Nephron (organoid): ENCODE measurements around the gene CPEB4.

Experiments used
- H3K27ac Mint-ChIP-seq, 3 experiments: 2 replicates each; pipeline ENCODE4 v1.8.0; 2020; ENCODE audit warnings: mixed read lengths in 3 of 3, mild to moderate bottlenecking in 2 of 3, moderate library complexity in 1 of 3
- H3K27me3 Mint-ChIP-seq: 2 replicates; pipeline ENCODE4 v1.8.0; 2021; ENCODE audit warnings: low read depth, mild to moderate bottlenecking, moderate library complexity, mixed read lengths
- H3K36me3 Mint-ChIP-seq: 2 replicates; pipeline ENCODE4 v1.8.0; 2020; ENCODE audit warnings: low read depth, mixed read lengths
- H3K4me1 Mint-ChIP-seq: 2 replicates; pipeline ENCODE4 v1.8.0; 2020; ENCODE audit warnings: mixed read lengths
- H3K4me3 Mint-ChIP-seq, 3 experiments: 2 replicates each; pipeline ENCODE4 v1.8.0; 2020; ENCODE audit warnings: mild to moderate bottlenecking in 3 of 3, mixed read lengths in 3 of 3, moderate library complexity in 2 of 3
- H3K9me3 Mint-ChIP-seq: 2 replicates; pipeline ENCODE4 v1.8.0; 2020; ENCODE audit warnings: mixed read lengths
- CTCF ChIP-seq, 3 experiments: fragments of 200-600 bp; sonication (generic); IDR thresholded peaks; one replicate each; pipeline ENCODE4 v1.5.0; 2021; ENCODE audit warnings: antibody characterized with exemption in 3 of 3; ENCODE audit not compliant: unreplicated experiment in 3 of 3

Gene CPEB4

GRCh38 chr5:173970878-173971650 lies 82.9 kb downstream of the CPEB4 start:
- TF ChIP-seq CTCF (IDR thresholded peaks at IDR 0.05; ENCODE audit: unreplicated experiment in 3 of 3): no peak
- Mint-ChIP-seq H3K36me3 (no peaks in the 10 kb centered on the region), H3K27me3 (peaks cover 13% of the 10 kb centered on the region), H3K4me1 (peaks cover 53% of the 10 kb centered on the region), H3K4me3 (peak overlapping the region; percentile 1 to 54 (median 35)), H3K9me3 (no peaks in the 10 kb centered on the region), H3K27ac (peak overlapping the region in 2 of 3 experiments; percentile 3 to 44)

GRCh38 chr5:173971681-173972345 lies 83.7 kb downstream of the CPEB4 start:
- Mint-ChIP-seq H3K4me3 (peak overlapping the region; percentile 7 to 54 (median 37)), H3K27me3 (peaks cover 13% of the 10 kb centered on the region), H3K4me1 (peaks cover 53% of the 10 kb centered on the region), H3K36me3 (no peaks in the 10 kb centered on the region), H3K9me3 (no peaks in the 10 kb centered on the region), H3K27ac (peak overlapping the region in 2 of 3 experiments; percentile 3 to 44)
- no peak for TF ChIP-seq CTCF (IDR thresholded peaks at IDR 0.05; ENCODE audit: unreplicated experiment in 3 of 3)

- H3K4me1 Mint-ChIP-seq: peaks cover 47% of the 10 kb centered on the region
Observed at GRCh38 chr5:173972607-173972924, 84.4 kb downstream of the CPEB4 start.

GRCh38 chr5:173972925-173973615 lies 84.9 kb downstream of the CPEB4 start:
- peak overlapping the region; percentile 85 to 92 (median 90) for H3K4me3 Mint-ChIP-seq
- TF ChIP-seq CTCF (IDR thresholded peaks at IDR 0.05; ENCODE audit: unreplicated experiment in 3 of 3): peak; percentile 81 to 89 (median 89)

More at GRCh38 chr5:173972607-173972924, 84.4 kb downstream of the CPEB4 start:
- no peaks in the 10 kb centered on the region for H3K36me3 Mint-ChIP-seq
- H3K9me3 Mint-ChIP-seq: peaks cover 4% of the 10 kb centered on the region
- peak overlapping the region; percentile 67 to 95 (median 92) for H3K27ac Mint-ChIP-seq
- peak overlapping the region; percentile 85 to 92 (median 90) for H3K4me3 Mint-ChIP-seq
- H3K27me3 Mint-ChIP-seq: peaks cover 13% of the 10 kb centered on the region
- no peak for TF ChIP-seq CTCF (IDR thresholded peaks at IDR 0.05; ENCODE audit: unreplicated experiment in 3 of 3)

GRCh38 chr5:173973616-173973969 lies 85.4 kb downstream of the CPEB4 start:
- H3K9me3 Mint-ChIP-seq: peaks cover 10% of the 10 kb centered on the region

More at GRCh38 chr5:173972925-173973615, 84.9 kb downstream of the CPEB4 start:
- Mint-ChIP-seq H3K36me3 (no peaks in the 10 kb centered on the region), H3K9me3 (peaks cover 8% of the 10 kb centered on the region), H3K4me1 (peaks cover 42% of the 10 kb centered on the region), H3K27ac (peak overlapping the region; percentile 67 to 95 (median 92)), H3K27me3 (peaks cover 16% of the 10 kb centered on the region)

More at GRCh38 chr5:173973616-173973969, 85.4 kb downstream of the CPEB4 start:
- Mint-ChIP-seq H3K4me1 (peaks cover 37% of the 10 kb centered on the region), H3K4me3 (peak overlapping the region; percentile 85 to 92 (median 90)), H3K27me3 (peaks cover 16% of the 10 kb centered on the region), H3K27ac (peak overlapping the region; percentile 67 to 95 (median 92)), H3K36me3 (no peaks in the 10 kb centered on the region)
- TF ChIP-seq CTCF (IDR thresholded peaks at IDR 0.05; ENCODE audit: unreplicated experiment in 3 of 3): no peak
